RWPE2 (cell line): ENCODE data around the gene DNAJB14.

Experiments
- ATAC-seq: fragments of 200-7000 bp; cut with Tn5 transposase; 3 replicates; pipeline ENCODE4 v1.9.1; 2021; ENCODE audit warnings: low read depth
- DNase-seq: peaks from one replicate; pipeline ENCODE4 v3.0.0-alpha.2; 2020; ENCODE audit warnings: low spot score
- H3K27ac ChIP-seq: fragments of 450-650 bp; 2 replicates; pipeline ENCODE4 v1.5.1; 2017; ENCODE audit warnings: mild to moderate bottlenecking; ENCODE audit not compliant: poor library complexity, severe bottlenecking
- H3K27me3 ChIP-seq: fragments of 250-450 bp; sonication (Bioruptor Pico); 2 replicates; pipeline ENCODE4 v1.5.1; 2021; ENCODE audit warnings: mild to moderate bottlenecking, moderate library complexity; ENCODE audit not compliant: insufficient read depth, poor library complexity, severe bottlenecking
- H3K36me3 ChIP-seq: fragments of 250-450 bp; sonication (Bioruptor Pico); 2 replicates; pipeline ENCODE4 v1.5.1; 2020; ENCODE audit warnings: low read depth, mild to moderate bottlenecking, moderate library complexity
- H3K4me1 ChIP-seq: fragments of 250-450 bp; sonication (Bioruptor Pico); 2 replicates; pipeline ENCODE4 v1.5.1; 2021; ENCODE audit warnings: mild to moderate bottlenecking, moderate library complexity; ENCODE audit not compliant: insufficient read depth, poor library complexity, severe bottlenecking
- H3K4me3 ChIP-seq: fragments of 250-450 bp; sonication (Bioruptor Pico); 2 replicates; pipeline ENCODE4 v1.5.1; 2021; ENCODE audit warnings: mild to moderate bottlenecking, moderate library complexity; ENCODE audit not compliant: severe bottlenecking
- H3K9me3 ChIP-seq: fragments of 250-450 bp; sonication (Bioruptor Pico); 2 replicates; pipeline ENCODE4 v1.5.1; 2021; ENCODE audit warnings: mild to moderate bottlenecking, moderate library complexity; ENCODE audit not compliant: severe bottlenecking
- TF ChIP-seq, protein P1 (sequence below): fragments of 450-650 bp; IDR thresholded peaks from one replicate; pipeline ENCODE4 v1.5.1; 2017; ENCODE audit warnings: mild to moderate bottlenecking, moderate library complexity; ENCODE audit not compliant: poor library complexity, severe bottlenecking

DNAJB14 gene

DNA sequence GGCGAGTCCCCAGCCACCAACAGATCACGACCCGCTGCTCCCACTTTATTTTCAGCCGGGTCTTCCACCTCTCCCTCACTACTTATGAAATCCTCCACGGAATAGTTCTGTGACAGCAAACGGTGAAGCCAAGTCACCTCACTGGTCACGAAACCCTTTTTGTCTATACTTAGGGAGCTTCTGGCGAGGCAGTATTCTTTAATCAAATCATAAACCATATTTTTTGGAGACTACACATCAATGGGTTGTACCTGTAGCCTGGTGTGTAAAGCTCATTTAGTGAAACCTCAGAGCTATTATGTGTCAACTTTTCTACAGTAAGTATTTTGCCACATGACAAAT, 4.5 kb upstream of the DNAJB14 start:
- peak overlapping the region; percentile 91 for H3K27ac ChIP-seq
- peak overlapping the region; percentile 91 for H3K4me3 ChIP-seq
- peaks cover 19% of the 10 kb centered on the region for H3K4me1 ChIP-seq
- no peaks in the 10 kb centered on the region for H3K27me3 ChIP-seq
- H3K36me3 ChIP-seq, result peaks cover 25% of the 10 kb centered on the region
- TF ChIP-seq, protein P1, sequence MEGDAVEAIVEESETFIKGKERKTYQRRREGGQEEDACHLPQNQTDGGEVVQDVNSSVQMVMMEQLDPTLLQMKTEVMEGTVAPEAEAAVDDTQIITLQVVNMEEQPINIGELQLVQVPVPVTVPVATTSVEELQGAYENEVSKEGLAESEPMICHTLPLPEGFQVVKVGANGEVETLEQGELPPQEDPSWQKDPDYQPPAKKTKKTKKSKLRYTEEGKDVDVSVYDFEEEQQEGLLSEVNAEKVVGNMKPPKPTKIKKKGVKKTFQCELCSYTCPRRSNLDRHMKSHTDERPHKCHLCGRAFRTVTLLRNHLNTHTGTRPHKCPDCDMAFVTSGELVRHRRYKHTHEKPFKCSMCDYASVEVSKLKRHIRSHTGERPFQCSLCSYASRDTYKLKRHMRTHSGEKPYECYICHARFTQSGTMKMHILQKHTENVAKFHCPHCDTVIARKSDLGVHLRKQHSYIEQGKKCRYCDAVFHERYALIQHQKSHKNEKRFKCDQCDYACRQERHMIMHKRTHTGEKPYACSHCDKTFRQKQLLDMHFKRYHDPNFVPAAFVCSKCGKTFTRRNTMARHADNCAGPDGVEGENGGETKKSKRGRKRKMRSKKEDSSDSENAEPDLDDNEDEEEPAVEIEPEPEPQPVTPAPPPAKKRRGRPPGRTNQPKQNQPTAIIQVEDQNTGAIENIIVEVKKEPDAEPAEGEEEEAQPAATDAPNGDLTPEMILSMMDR, result no peak
- no peaks in the 10 kb centered on the region for H3K9me3 ChIP-seq
- no peak for ATAC-seq
- DNase-seq, result no peak

DNA sequence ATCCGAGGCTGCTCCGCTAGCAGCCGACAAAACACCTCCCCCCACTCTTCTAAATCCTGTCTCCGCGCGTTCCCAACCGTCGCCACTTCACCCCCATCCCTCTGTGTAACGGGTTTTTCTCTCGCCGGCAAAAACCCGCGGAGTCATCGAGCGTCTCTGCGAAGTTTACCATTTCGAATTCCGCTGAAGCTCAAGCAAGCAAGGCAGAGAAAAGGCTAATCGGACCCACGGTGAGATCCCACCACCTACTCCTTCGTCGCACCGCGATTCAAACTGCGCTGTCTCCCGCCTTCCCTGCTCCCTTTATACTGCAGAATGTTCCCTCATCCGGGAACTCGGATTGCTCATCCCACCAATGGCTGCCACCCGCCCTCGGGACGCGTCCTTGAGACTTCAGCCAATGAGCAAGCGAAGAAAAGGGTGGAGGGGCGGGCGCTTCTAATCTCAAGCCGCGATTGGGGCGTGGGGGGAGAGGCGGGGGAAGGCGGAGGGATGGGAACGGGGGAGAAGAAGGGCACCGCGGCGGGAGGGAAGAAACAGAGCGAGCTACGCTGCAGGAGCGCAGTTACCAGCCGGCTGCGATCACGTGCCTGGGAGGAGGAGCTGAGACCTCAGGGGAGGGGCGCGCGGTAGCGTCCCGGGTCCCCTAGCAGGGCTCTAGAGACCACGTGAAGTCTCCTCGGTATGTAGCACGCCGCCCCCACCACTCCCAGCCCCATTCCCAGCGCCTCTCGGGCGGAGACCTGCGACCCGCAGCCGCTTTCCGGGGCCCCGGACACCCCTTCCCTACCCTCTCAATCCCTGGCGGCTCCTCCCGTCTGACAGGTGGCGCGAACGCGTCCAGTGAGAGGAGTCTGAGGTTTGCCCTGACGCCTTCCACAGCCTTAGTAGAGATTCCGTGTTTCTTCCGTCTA, 3.8 kb upstream of the DNAJB14 start, which contains the start of gene H2AZ1:
Gene H2AZ1 (minus strand): TSS at position 277 of the 914 bp plus-strand sequence. CDS start 105 bp downstream, at position 172.
- peak within 1 kb of the TSS; percentile 91 for H3K27ac ChIP-seq
- no peaks in the 10 kb centered on the region for H3K27me3 ChIP-seq
- no peaks in the 10 kb centered on the region for H3K9me3 ChIP-seq
- peaks cover 20% of the 10 kb centered on the region for H3K4me1 ChIP-seq
- H3K36me3 ChIP-seq, result peaks cover 25% of the 10 kb centered on the region
- H3K4me3 ChIP-seq, result peak within 1 kb of the TSS; percentile 91
- peak; percentile 99 for DNase-seq
- TF ChIP-seq, protein P1, result no peak
- ATAC-seq, result peak; percentile 70

DNA sequence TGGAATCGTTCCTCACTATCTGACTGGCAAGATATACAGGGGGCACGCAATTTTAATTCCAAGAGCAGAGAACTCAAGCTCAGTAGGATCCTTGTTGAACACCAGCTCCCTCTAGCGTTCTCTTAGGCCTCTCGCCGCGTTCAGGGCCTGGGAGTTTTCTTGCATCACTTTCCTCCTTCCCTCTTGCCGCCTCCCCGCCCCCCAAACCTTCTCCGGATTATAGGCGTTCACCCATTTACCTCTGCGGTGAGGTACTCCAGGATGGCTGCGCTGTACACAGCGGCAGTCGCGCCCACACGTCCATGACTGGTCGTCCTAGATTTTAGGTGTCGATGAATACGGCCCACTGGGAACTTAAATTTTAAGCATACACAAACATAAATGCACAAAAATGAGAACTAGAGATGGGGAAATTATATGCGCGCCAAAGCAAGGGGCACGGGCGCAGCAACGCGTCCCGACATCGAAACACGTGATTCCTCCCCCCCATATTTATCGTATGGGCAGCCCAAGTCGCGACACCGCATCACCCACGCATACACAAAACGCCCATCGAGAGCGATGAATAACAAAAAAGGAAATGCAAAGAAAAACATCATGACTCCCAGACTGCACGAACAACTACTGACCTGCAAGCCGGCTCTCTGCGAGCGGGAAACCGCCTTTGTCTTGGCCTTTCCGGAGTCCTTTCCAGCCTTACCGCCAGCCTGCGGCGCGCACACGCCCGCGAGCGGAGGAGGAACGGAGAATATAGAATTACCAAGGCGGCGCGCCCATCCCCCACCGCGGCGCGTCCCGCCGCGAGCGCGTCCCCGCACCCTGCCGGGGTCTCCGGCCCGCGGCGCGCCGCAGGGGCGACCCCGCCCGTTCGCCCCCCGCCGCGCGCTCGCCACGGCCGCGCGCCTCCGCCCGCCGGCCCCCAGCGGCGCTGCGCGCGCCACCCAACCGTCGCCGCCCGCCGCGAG, 2.9 kb upstream of the DNAJB14 start:
- Histone ChIP-seq H3K9me3 (no peaks in the 10 kb centered on the region), H3K4me1 (peaks cover 28% of the 10 kb centered on the region), H3K27ac (peak overlapping the region; percentile 91), H3K27me3 (no peaks in the 10 kb centered on the region), H3K36me3 (peaks cover 25% of the 10 kb centered on the region), H3K4me3 (peak overlapping the region; percentile 91)
- DNase-seq (peak; percentile 95), ATAC-seq (peak; percentile 54)
- TF ChIP-seq, protein P1, result peak; percentile 94

DNA sequence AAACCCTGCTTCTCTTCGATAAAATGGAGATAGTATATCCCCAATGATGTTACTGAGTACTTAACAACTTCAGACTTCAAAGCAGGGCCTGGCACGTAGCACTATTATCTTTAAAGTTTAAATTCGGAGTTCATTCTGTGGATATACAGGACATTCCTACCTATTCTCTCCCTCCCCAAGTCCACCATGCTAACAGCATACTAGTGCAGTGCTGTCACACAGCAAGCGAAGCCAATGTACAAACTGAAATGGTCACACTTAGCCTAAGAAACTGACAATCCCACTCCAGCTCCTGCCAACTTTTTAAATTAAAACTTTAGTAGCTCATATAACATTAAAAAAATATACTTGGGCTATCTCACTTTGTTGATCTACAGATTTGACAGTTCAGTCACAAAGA, 1.2 kb upstream of the DNAJB14 start:
- peaks cover 33% of the 10 kb centered on the region for H3K36me3 ChIP-seq
- TF ChIP-seq, protein P1, result no peak
- no peaks in the 10 kb centered on the region for H3K9me3 ChIP-seq
- DNase-seq (no peak), ATAC-seq (no peak)
- H3K27ac ChIP-seq, result peak overlapping the region; percentile 91
- no peaks in the 10 kb centered on the region for H3K27me3 ChIP-seq
- no peak overlapping the region for H3K4me3 ChIP-seq
- peaks cover 28% of the 10 kb centered on the region for H3K4me1 ChIP-seq
